ENCODE measurements around the gene UBR1.
"Not testable (repeated sequence)": the region's sequence is repeated elsewhere in the genome, so short reads cannot be mapped to it uniquely, and the experiment has no call there.

GRCh38 chr15:42948898-42949297 is 156.9 kb downstream of the UBR1 start:
- not testable (repeated sequence) for TF ChIP-seq CTCF, EZH2, EZH2phosphoT487 (IDR thresholded peaks at IDR 0.05)
